OCI-LY7 (cell line): Measurements from ENCODE around the gene ZFX.

ENCODE experiments used
- EZH2phosphoT487 ChIP-seq: fragments of 200-600 bp; sonication (generic); IDR thresholded peaks from 2 replicates; pipeline ENCODE4 v1.6.1; 2018; ENCODE audit warnings: low read depth, borderline replicate concordance, mild to moderate bottlenecking, mixed run types, antibody characterized with exemption, low read length, moderate library complexity, mixed read lengths
- TF ChIP-seq, protein P1 (sequence below): fragments of 200-600 bp; sonication (generic); conservative IDR thresholded peaks from 2 replicates; pipeline ENCODE4 v1.5.1; 2014; ENCODE audit warnings: mild to moderate bottlenecking, antibody characterized with exemption, low read length, moderate library complexity, mixed read lengths

DNA sequence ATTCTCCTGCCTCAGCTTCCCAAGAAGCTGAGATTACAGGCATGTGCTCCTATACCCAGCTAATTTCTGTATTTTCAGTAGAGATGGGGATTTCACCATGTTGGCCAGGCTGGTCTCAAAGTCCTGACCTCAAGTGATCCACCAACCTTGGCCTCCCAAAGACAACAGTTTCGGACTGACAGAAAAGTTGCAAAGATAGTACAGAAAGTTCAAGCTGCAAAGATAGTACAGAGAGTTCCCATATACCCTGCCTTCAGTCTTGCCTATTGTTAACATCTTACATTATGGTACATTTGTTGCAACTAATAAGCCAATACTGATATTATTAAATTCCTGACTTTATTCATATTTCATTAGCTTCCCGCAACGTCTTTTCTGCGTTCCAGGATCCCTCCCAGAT, 98.5 kb downstream of the ZFX start:
- TF ChIP-seq, protein P1, sequence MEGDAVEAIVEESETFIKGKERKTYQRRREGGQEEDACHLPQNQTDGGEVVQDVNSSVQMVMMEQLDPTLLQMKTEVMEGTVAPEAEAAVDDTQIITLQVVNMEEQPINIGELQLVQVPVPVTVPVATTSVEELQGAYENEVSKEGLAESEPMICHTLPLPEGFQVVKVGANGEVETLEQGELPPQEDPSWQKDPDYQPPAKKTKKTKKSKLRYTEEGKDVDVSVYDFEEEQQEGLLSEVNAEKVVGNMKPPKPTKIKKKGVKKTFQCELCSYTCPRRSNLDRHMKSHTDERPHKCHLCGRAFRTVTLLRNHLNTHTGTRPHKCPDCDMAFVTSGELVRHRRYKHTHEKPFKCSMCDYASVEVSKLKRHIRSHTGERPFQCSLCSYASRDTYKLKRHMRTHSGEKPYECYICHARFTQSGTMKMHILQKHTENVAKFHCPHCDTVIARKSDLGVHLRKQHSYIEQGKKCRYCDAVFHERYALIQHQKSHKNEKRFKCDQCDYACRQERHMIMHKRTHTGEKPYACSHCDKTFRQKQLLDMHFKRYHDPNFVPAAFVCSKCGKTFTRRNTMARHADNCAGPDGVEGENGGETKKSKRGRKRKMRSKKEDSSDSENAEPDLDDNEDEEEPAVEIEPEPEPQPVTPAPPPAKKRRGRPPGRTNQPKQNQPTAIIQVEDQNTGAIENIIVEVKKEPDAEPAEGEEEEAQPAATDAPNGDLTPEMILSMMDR, result no peak
- no peak for TF ChIP-seq EZH2phosphoT487
